IPS-15b (cell line): ENCODE measurements around the gene LMCD1.

Experiments
- H3K27me3 ChIP-seq: one replicate; pipeline ENCODE4 v1.6.1; 2013; ENCODE audit warnings: low read length; ENCODE audit not compliant: control insufficient read depth, insufficient read depth
- H3K36me3 ChIP-seq: one replicate; pipeline ENCODE4 v1.6.1; 2013; ENCODE audit warnings: low read length; ENCODE audit not compliant: control insufficient read depth, insufficient read depth
- H3K4me1 ChIP-seq: one replicate; pipeline ENCODE4 v1.6.1; 2013; ENCODE audit warnings: mild to moderate bottlenecking, low read length; ENCODE audit not compliant: control insufficient read depth, insufficient read depth
- H3K4me3 ChIP-seq: one replicate; pipeline ENCODE4 v1.5.1; 2013; ENCODE audit warnings: low read depth, low read length
- H3K9ac ChIP-seq: one replicate; pipeline ENCODE4 v1.6.1; 2013; ENCODE audit warnings: low read depth, mild to moderate bottlenecking, low read length
- H3K9me3 ChIP-seq: one replicate; pipeline ENCODE4 v1.6.1; 2013; ENCODE audit warnings: mild to moderate bottlenecking, low read length; ENCODE audit not compliant: control insufficient read depth, insufficient read depth

Gene LMCD1

GRCh38 chr3:8604988-8605387 is 103.4 kb downstream of the LMCD1 start:
- Histone ChIP-seq H3K9ac (no peak overlapping the region), H3K4me1 (peaks cover 5% of the 10 kb centered on the region), H3K4me3 (no peak overlapping the region), H3K27me3 (no peaks in the 10 kb centered on the region), H3K9me3 (no peaks in the 10 kb centered on the region), H3K36me3 (no peaks in the 10 kb centered on the region)

- H3K9ac ChIP-seq: no peak overlapping the region
- no peaks in the 10 kb centered on the region for H3K9me3 ChIP-seq
- H3K36me3 ChIP-seq: peaks cover 2% of the 10 kb centered on the region
- H3K4me3 ChIP-seq: no peak overlapping the region
- H3K4me1 ChIP-seq: peaks cover 7% of the 10 kb centered on the region
- no peaks in the 10 kb centered on the region for H3K27me3 ChIP-seq
These were observed 105.1 kb downstream of the LMCD1 start for GRCh38 chr3:8606701-8607231.

- Histone ChIP-seq H3K27me3 (no peaks in the 10 kb centered on the region), H3K36me3 (peaks cover 2% of the 10 kb centered on the region), H3K9me3 (no peaks in the 10 kb centered on the region), H3K4me1 (peaks cover 7% of the 10 kb centered on the region), H3K9ac (no peak overlapping the region), H3K4me3 (no peak overlapping the region)
These were observed 105.8 kb downstream of the LMCD1 start for GRCh38 chr3:8607234-8608040.

GRCh38 chr3:8608041-8608790 is 106.6 kb downstream of the LMCD1 start:
- Histone ChIP-seq H3K9me3 (no peaks in the 10 kb centered on the region), H3K9ac (no peak overlapping the region), H3K27me3 (no peaks in the 10 kb centered on the region), H3K4me3 (no peak overlapping the region), H3K4me1 (peaks cover 7% of the 10 kb centered on the region), H3K36me3 (peaks cover 2% of the 10 kb centered on the region)

- H3K4me1 ChIP-seq: peaks cover 7% of the 10 kb centered on the region
- no peak overlapping the region for H3K4me3 ChIP-seq
- H3K9me3 ChIP-seq: no peaks in the 10 kb centered on the region
- H3K36me3 ChIP-seq: peaks cover 2% of the 10 kb centered on the region
- H3K9ac ChIP-seq: no peak overlapping the region
- no peaks in the 10 kb centered on the region for H3K27me3 ChIP-seq
These were observed 107.3 kb downstream of the LMCD1 start for GRCh38 chr3:8608791-8609467.

GRCh38 chr3:8610951-8611350 is 109.3 kb downstream of the LMCD1 start:
- H3K4me1 ChIP-seq: peaks cover 2% of the 10 kb centered on the region
- no peaks in the 10 kb centered on the region for H3K27me3 ChIP-seq
- peaks cover 2% of the 10 kb centered on the region for H3K36me3 ChIP-seq
- no peak overlapping the region for H3K9ac ChIP-seq
- H3K4me3 ChIP-seq: no peak overlapping the region
- no peaks in the 10 kb centered on the region for H3K9me3 ChIP-seq

- no peaks in the 10 kb centered on the region for H3K27me3 ChIP-seq
- H3K9ac ChIP-seq: no peak overlapping the region
- no peaks in the 10 kb centered on the region for H3K9me3 ChIP-seq
- H3K4me1 ChIP-seq: peaks cover 3% of the 10 kb centered on the region
- H3K36me3 ChIP-seq: no peaks in the 10 kb centered on the region
- H3K4me3 ChIP-seq: no peak overlapping the region
These were observed 116.3 kb downstream of the LMCD1 start for GRCh38 chr3:8617921-8618320.

GRCh38 chr3:8618950-8619349 is 117.3 kb downstream of the LMCD1 start:
- no peak overlapping the region for H3K4me3 ChIP-seq
- peaks cover 5% of the 10 kb centered on the region for H3K4me1 ChIP-seq
- H3K27me3 ChIP-seq: no peaks in the 10 kb centered on the region
- H3K9ac ChIP-seq: no peak overlapping the region
- H3K36me3 ChIP-seq: no peaks in the 10 kb centered on the region
- no peaks in the 10 kb centered on the region for H3K9me3 ChIP-seq

GRCh38 chr3:8619548-8619947 is 117.9 kb downstream of the LMCD1 start:
- peaks cover 5% of the 10 kb centered on the region for H3K4me1 ChIP-seq
- no peaks in the 10 kb centered on the region for H3K36me3 ChIP-seq

GRCh38 chr3:8621141-8621540 is 119.5 kb downstream of the LMCD1 start:
- peaks cover 4% of the 10 kb centered on the region for H3K27me3 ChIP-seq
- H3K36me3 ChIP-seq: no peaks in the 10 kb centered on the region
- H3K9me3 ChIP-seq: no peaks in the 10 kb centered on the region
- H3K4me3 ChIP-seq: no peak overlapping the region
- H3K4me1 ChIP-seq: peaks cover 5% of the 10 kb centered on the region
- H3K9ac ChIP-seq: no peak overlapping the region

More at GRCh38 chr3:8619548-8619947, 117.9 kb downstream of the LMCD1 start:
- H3K4me3 ChIP-seq: no peak overlapping the region
- no peaks in the 10 kb centered on the region for H3K27me3 ChIP-seq
- no peak overlapping the region for H3K9ac ChIP-seq
- H3K9me3 ChIP-seq: no peaks in the 10 kb centered on the region

- Histone ChIP-seq H3K36me3 (no peaks in the 10 kb centered on the region), H3K4me1 (peaks cover 5% of the 10 kb centered on the region), H3K9me3 (no peaks in the 10 kb centered on the region), H3K27me3 (peaks cover 4% of the 10 kb centered on the region), H3K4me3 (no peak overlapping the region), H3K9ac (no peak overlapping the region)
These were observed 120.2 kb downstream of the LMCD1 start for GRCh38 chr3:8621872-8622271.
